Stomach (tissue), 4 donors: Measurements from ENCODE around the gene IGLL1.
"Not testable (repeated sequence)": the region's sequence is repeated elsewhere in the genome, so short reads cannot be mapped to it uniquely, and the experiment has no call there.

Experiments used
- EP300 ChIP-seq: sonication (generic); formaldehyde crosslinking; IDR thresholded peaks from one replicate; pipeline ENCODE4 v1.6.1; 2017; ENCODE audit warnings: antibody characterized with exemption
- POLR2A ChIP-seq, 4 donors: fragments of 450-650 bp; IDR thresholded peaks; one replicate each; pipeline ENCODE4 v1.6.1; 2016; ENCODE audit warnings: antibody characterized with exemption in 4 of 4, control low read depth in 2 of 4, mild to moderate bottlenecking in 1 of 4, moderate library complexity in 1 of 4
- POLR2AphosphoS5 ChIP-seq, 3 donors: sonication (generic); formaldehyde crosslinking; IDR thresholded peaks; one replicate each; pipeline ENCODE4 v1.6.1; 2016; ENCODE audit warnings: antibody characterized with exemption in 3 of 3
- TF ChIP-seq, protein P1 (sequence below), 7 experiments: fragments of 450-650 bp in 4 of 7; fragments of 200-600 bp in 3 of 7; sonication (generic) in 3 of 7; IDR thresholded peaks; one replicate each; pipeline ENCODE4 v1.5.1; 2016 to 2019; ENCODE audit warnings: antibody characterized with exemption in 7 of 7, control low read depth in 2 of 7, mild to moderate bottlenecking in 1 of 7

DNA sequence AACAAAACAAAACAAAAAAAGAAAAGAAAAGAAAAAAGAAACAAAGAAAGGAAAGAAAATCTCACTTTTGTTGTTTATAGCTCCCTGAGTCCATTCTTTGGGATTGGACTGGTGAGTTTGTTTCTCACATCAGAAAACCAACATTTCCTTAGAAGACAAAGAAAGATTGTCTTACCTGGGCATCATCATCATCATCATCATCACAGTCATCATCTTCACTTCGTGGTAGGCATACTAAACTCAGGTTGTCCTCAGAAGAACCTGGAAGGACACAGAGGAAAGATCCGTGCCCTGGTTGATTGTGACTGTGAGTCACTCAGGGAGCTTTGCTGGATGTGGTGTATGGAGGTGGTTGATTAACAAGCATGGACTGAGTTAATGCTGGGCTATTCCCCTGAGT is 41.8 kb upstream of the IGLL1 start:
- TF ChIP-seq, protein P1, sequence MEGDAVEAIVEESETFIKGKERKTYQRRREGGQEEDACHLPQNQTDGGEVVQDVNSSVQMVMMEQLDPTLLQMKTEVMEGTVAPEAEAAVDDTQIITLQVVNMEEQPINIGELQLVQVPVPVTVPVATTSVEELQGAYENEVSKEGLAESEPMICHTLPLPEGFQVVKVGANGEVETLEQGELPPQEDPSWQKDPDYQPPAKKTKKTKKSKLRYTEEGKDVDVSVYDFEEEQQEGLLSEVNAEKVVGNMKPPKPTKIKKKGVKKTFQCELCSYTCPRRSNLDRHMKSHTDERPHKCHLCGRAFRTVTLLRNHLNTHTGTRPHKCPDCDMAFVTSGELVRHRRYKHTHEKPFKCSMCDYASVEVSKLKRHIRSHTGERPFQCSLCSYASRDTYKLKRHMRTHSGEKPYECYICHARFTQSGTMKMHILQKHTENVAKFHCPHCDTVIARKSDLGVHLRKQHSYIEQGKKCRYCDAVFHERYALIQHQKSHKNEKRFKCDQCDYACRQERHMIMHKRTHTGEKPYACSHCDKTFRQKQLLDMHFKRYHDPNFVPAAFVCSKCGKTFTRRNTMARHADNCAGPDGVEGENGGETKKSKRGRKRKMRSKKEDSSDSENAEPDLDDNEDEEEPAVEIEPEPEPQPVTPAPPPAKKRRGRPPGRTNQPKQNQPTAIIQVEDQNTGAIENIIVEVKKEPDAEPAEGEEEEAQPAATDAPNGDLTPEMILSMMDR (IDR thresholded peaks at IDR 0.05), result not testable (repeated sequence)
- not testable (repeated sequence) for TF ChIP-seq EP300; POLR2AphosphoS5 (IDR thresholded peaks at IDR 0.05); POLR2A (IDR thresholded peaks at IDR 0.05)
